Stimulated activated naive CD4-positive, alpha-beta T cell (primary cell): ENCODE data around the gene REEP6.

Experiments used
- DNase-seq, 6 experiments: peaks; one replicate each; lab custom pipeline; 2025; lab: John Stamatoyannopoulos, UW

REEP6 gene

GRCh38 chr19:1491114-1491848, at the start of gene REEP6:
Gene REEP6 (plus strand): TSS chr19:1491181. CDS start chr19:1491270, 89 bp downstream.
- DNase-seq: no peak

GRCh38 chr19:1441677-1442438, 49.1 kb upstream of the REEP6 start:
- no peak for DNase-seq

GRCh38 chr19:1445185-1445931, 45.6 kb upstream of the REEP6 start:
- DNase-seq: peak; percentile 36 to 75 (median 60)

DNA sequence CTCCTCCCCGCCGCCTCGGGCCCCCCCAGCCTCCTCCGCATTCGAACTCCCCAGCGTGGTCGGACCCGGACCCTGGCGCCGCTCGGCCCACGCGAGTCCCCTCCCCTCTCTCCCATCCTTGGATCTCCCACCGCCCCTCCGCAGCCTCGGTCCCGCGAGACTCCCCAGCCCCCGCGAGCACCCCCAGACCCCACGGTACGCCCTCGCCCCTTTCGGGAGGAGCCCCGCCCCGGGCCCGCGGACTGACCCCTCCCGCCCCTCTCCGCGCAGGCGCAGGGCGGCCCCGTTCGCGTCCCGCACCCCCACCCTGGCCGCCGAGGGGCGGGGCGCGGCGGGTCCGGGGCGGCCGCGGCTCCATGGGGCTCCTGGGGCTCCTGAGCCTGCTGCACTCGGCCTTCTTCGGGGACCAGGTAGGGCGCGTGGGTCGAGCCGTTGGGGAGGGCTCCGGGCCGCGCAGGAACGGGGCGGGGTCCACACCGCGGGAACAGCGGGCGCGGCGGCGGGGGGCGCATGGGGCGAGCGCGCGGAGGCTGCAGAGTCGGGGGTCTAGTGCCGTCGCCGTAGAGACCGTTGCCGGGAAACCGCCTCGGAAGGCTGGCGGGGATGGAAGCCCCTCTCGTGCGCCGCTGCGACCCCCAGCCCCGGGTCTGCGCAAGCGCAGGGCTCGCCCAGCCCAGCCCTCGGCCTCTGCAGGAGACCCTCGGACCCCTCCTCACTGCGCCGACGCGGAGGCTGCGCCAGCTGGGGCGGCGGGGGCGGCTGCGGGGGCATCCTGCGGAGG, 44.9 kb upstream of the REEP6 start:
- DNase-seq: no peak

DNA sequence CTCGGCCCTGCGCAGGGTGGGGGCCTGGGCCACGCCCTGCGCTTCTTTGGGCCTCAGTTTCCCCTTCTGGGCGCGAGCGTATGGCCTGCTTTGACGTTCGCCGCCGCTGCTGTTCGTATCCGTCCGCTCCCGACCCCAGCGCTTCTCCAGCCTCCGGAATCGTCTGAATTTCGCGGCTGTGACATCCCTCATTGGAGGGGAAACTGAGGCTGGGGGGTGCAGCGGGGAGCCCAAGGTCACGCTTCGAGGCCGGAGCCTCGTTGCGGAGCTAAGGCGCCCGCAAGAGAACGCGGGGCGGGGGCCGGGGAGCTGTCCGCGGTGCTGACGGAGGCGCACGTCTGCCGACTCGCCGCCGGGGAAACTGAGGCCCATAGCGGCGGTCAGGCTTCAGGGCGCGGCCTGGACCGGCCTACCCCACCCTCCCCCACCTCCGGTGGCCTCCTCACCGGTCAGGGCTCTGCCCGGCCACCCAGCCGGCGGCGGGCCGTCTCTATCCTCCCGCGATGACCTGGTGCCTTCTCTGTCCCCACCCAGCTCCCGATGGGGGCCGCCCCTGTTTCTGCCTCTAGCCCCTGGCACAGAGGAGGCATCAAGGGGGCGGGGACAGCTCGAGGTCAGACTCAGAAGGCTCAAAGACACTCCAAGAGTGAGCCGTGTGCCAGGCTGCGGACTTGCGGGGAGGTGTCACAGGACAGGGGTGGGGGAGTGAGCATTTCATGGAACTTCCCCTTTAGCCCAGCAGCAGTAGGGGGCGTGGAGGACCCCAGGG, 44.1 kb upstream of the REEP6 start:
- DNase-seq: peak in 3 of 6 experiments; percentile 14 to 48 (median 18)

DNA sequence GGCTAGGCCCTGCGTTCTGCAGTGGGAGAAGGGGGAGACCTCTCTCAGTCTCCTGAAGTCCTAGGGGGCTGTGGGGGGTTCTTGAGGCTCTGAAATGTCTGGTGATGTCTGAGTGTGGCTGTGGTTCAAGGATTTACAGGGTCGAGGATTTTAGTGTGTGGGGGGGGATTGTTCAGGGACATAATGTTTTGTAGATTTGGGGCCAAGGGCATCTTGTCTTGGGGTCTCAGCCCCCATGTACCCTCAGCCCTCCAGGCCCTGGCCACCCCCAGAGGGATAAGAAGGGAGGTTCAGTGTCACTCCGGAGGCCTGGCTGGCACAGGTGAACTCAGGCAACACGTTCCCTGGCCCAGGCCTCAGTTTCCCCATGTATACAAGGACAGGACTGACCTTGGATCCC, 43.5 kb upstream of the REEP6 start:
- no peak for DNase-seq

- DNase-seq: no peak
These were observed 43.0 kb upstream of the REEP6 start for GRCh38 chr19:1447944-1448343.

DNA sequence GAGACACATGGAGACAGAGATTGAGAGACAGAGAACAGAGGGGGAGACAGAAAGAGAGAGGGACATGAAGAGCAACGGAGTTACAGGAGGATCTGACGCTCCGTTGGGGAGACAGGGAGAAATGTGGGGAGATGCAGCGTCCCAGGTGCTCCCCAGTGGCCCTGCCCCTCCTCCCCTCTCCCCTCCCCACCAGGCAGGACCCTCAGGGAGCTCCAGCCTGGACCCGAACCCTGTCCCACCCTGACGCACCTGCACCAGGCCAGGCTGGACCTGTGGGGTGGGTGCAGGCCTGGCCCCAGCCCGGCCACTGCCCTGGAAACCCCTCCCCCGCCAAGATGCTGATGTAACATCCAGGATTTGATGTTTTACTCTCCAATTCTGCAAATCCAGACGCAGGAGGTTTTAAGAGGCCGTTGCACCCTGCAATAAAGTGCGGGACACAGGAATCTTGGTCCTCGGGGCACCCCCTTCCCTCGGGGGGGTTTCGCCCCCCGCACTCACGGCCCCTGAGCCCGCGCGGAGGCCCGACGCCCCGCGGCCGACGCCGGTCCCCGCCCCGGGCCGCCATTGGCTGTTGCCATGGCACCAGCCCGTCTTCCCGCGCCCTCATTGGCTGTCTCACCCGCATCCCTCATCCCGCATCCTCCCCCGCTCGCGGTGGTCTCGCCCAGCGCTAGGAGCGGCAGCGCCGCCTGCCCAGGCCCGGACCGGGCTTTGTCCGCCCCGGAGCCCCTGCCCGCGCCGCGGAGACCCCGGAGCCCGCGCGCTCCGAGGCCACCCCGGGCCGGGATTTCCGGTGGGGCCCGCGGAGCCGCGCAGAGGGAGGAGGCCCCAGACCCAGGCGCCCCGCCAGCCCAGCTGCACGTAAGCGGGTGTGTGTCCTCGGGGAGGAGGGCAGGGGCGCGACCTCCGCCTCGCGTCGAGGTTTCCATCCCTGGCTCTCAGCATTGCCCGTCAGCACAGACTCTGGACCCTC, 41.2 kb upstream of the REEP6 start, which contains the start of gene APC2:
Gene APC2 (plus strand): TSS at position 655 of the 976 bp plus-strand sequence. CDS start 2,881 bp downstream, outside the sequence.
- DNase-seq: peak in 1 of 6 experiments; percentile 27

GRCh38 chr19:1450735-1451731, 39.9 kb upstream of the REEP6 start:
- no peak for DNase-seq

- DNase-seq: no peak
These were observed 38.8 kb upstream of the REEP6 start for GRCh38 chr19:1451916-1452801.

DNA sequence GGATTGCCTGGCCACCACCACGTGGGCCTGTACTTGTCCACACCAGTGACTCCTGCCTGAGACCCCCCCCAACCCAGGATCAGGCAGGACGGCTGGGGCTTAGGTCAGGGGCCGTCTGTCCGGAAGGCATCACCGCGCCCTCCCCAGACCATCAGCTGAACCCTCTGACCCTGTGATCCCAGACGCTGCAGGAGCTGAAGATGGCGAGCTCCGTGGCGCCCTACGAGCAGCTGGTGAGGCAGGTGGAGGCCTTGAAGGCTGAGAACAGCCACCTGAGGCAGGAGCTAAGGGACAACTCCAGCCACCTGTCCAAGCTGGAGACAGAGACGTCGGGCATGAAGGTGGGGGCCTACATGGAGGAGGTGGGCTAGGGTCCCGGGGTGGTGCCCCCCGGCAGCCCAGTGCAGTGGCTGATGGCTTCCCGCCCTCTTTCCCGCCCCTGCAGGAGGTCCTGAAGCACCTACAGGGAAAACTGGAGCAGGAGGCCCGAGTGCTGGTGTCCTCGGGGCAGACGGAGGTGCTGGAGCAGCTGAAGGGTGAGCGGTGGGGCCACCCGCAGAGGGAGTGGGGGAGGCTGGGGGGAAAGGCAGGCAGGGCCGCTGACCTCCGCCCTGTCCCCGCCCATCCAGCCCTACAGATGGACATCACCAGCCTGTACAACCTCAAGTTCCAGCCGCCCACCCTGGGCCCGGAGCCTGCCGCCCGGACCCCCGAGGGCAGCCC, 38.0 kb upstream of the REEP6 start:
- DNase-seq: no peak

GRCh38 chr19:1453525-1454364, 37.2 kb upstream of the REEP6 start:
- no peak for DNase-seq

- DNase-seq: peak in 1 of 6 experiments; percentile 36
These were observed 36.0 kb upstream of the REEP6 start for GRCh38 chr19:1455002-1455335.

GRCh38 chr19:1455336-1456120, 35.5 kb upstream of the REEP6 start:
- DNase-seq: peak; percentile 33 to 69 (median 56)
